Spinal cord (tissue), 10 donors: ENCODE results near the gene ZNF343. TPM values are rescaled to one million over a fixed set of nuclear protein-coding genes. Genes with fewer than 3 reads are reported as not detected.
"Not testable (repeated sequence)": the region's sequence is repeated elsewhere in the genome, so short reads cannot be mapped to it uniquely, and the experiment has no call there.

Source experiments
- DNase-seq, 6 donors: peaks; one replicate each; pipeline versions ENCODE4 v3.0.0 to v3.0.0-alpha.2; 2013 to 2015; ENCODE audit warnings: low spot score in 6 of 6, low read depth in 4 of 6
- H3K27ac ChIP-seq: one replicate; pipeline ENCODE4 v1.5.1; 2013; ENCODE audit warnings: low read depth, low read length, control low read depth
- H3K27me3 ChIP-seq: one replicate; pipeline ENCODE4 v1.6.1; 2013; ENCODE audit warnings: low read length; ENCODE audit not compliant: control insufficient read depth, insufficient read depth
- H3K36me3 ChIP-seq: one replicate; pipeline ENCODE4 v1.6.1; 2013; ENCODE audit warnings: low read length; ENCODE audit not compliant: control insufficient read depth, insufficient read depth
- H3K4me1 ChIP-seq: one replicate; pipeline ENCODE4 v1.6.1; 2013; ENCODE audit warnings: low read length; ENCODE audit not compliant: control insufficient read depth, insufficient read depth
- H3K4me3 ChIP-seq: one replicate; pipeline ENCODE4 v1.5.1; 2013; ENCODE audit warnings: low read depth, low read length, control low read depth
- H3K9me3 ChIP-seq: one replicate; pipeline ENCODE4 v1.6.1; 2013; ENCODE audit warnings: low read length; ENCODE audit not compliant: control insufficient read depth, insufficient read depth
- WGBS: methylation state at CpG from one replicate; pipeline ENCODE4 v1.1.5; 2013; ENCODE audit warnings: missing lambda C conversion rate; ENCODE audit not compliant: insufficient coverage; 5-methylcytosine and 5-hydroxymethylcytosine counted together
- polyA plus RNA-seq, 2 donors: library from polyadenylated mRNA; unstranded; fragments of 120-200 nt; gene quantifications; one replicate each; pipeline ENCODE4 v1.2.1, GENCODE V29; 2013; ENCODE audit not compliant: insufficient read length in 2 of 2
- total RNA-seq, 2 donors: library from RNA; depleted of rRNA in 1 of 2; stranded (reverse); fragments of 120-200 nt in 1 of 2; fragments of >200 nt in 1 of 2; gene quantifications; one replicate each; pipeline versions ENCODE4 v1.2.3 to v1.2.4, GENCODE V29; 2013 to 2014
- donor health status: healthy.

Gene ZNF343
- total and polyA plus RNA-seq, 4 donors, result 10.1 to 11.9 (median 11.2) TPM

GRCh38 chr20:2536560-2536986, 27.9 kb upstream of the ZNF343 start, which contains the start of gene TMC2:
Gene TMC2 (plus strand): TSS chr20:2536573. CDS start chr20:2536622, 49 bp downstream.
- Histone ChIP-seq H3K27me3 (peaks cover 6% of the 10 kb centered on the region), H3K9me3 (no peaks in the 10 kb centered on the region), H3K36me3 (no peaks in the 10 kb centered on the region), H3K4me1 (peaks cover 19% of the 10 kb centered on the region), H3K27ac (no peak within 1 kb of the TSS), H3K4me3 (no peak within 1 kb of the TSS)
- no peak for DNase-seq
- whole genome bisulfite sequencing, result 73% methylated on average over 13 of the region's 13 CpGs

GRCh38 chr20:2535711-2536559, 27.2 kb upstream of the ZNF343 start:
- no peak overlapping the region for H3K27ac ChIP-seq
- H3K9me3 ChIP-seq, result no peaks in the 10 kb centered on the region
- H3K27me3 ChIP-seq, result peaks cover 6% of the 10 kb centered on the region
- no peaks in the 10 kb centered on the region for H3K36me3 ChIP-seq
- 91% methylated on average over 2 of the region's 12 CpGs for WGBS
- no peak overlapping the region for H3K4me3 ChIP-seq
- peaks cover 19% of the 10 kb centered on the region for H3K4me1 ChIP-seq
- no peak for DNase-seq

- H3K9me3 ChIP-seq, result no peaks in the 10 kb centered on the region
- H3K4me3 ChIP-seq, result no peak overlapping the region
- DNase-seq, result no peak
- H3K27me3 ChIP-seq, result peaks cover 6% of the 10 kb centered on the region
- H3K36me3 ChIP-seq, result no peaks in the 10 kb centered on the region
- 91% methylated on average over 8 of the region's 8 CpGs for WGBS
- H3K27ac ChIP-seq, result no peak overlapping the region
- H3K4me1 ChIP-seq, result peaks cover 8% of the 10 kb centered on the region
Measured at GRCh38 chr20:2533118-2533517, 24.4 kb upstream of the ZNF343 start.

DNA sequence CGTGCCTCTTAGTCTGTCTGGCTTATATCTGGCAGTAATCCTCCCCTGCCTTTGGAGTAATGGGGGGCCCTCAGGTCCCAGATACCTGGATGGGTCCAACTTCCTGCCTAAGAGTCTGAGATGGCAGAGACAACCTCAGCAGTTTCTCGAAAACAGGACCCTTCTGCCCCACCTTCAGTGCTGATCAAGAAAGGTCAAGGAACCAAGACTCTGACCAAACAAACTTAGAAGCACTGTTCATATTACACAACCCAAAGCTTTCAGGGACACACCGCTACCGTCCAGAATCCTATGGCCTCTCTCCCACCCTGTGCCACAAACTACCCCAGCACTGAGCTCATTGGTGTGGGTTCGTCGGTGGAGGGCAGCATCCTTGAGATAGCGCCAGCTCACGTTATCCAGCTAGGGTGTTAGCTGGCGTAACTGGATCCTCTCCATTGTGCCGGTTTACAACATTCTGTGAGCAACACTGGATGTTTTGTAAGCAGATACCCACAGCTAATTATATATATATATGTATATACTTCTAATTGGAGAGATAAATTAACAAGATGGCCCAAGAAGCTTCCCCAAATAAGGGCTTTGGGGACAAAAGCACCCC, 20.1 kb upstream of the ZNF343 start:
- Histone ChIP-seq H3K4me3 (no peak overlapping the region), H3K27me3 (peaks cover 3% of the 10 kb centered on the region), H3K36me3 (no peaks in the 10 kb centered on the region), H3K9me3 (no peaks in the 10 kb centered on the region), H3K4me1 (peaks cover 16% of the 10 kb centered on the region), H3K27ac (no peak overlapping the region)
- WGBS, result 77% methylated on average over 2 of the region's 10 CpGs
- DNase-seq, result no peak

DNA sequence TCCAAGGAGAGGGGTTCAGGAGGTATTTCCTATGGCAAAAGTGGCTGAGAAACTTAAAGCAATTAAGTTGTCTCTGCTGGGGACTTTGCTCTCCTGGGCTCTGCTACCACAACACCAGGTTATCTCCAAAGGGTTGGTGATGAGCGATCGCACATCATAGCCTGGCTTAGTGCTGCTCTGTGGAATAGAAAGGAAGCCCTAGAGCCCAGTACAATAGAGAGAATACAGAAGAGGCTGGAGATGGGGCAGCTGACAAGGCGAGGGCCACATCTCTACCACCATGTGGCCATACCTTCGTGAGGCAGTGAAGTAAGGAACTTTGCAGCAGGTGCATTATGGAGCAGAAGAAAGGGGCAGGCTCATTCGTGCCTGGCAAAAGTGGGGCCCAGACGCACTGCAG, 19.0 kb upstream of the ZNF343 start:
- Histone ChIP-seq H3K27me3 (peaks cover under 1% of the 10 kb centered on the region), H3K27ac (no peak overlapping the region), H3K9me3 (no peaks in the 10 kb centered on the region), H3K36me3 (no peaks in the 10 kb centered on the region), H3K4me3 (no peak overlapping the region), H3K4me1 (peaks cover 16% of the 10 kb centered on the region)
- WGBS, result 82% methylated on average over 6 of the region's 6 CpGs
- no peak for DNase-seq

DNA sequence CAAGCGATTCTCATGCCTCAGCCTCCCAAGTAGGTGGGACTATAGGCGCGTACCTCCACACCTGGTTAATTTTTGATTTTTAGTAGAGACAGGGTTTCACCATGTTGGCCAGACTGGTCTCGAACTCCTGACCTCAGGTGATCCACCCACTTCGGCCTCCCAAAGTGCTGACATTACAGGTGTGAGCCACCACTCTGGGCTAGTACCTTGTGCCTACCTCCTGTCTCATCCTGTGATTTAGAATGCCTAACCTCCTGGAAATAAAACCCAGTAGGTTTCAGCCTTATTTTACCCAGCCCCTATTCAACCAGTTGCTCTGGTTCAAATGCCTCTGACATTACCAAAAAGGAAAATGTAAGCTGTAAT, 17.5 kb upstream of the ZNF343 start:
- not testable (repeated sequence) for DNase-seq, H3K27ac ChIP-seq, H3K9me3 ChIP-seq, H3K27me3 ChIP-seq, H3K36me3 ChIP-seq, H3K4me3 ChIP-seq
- H3K4me1 ChIP-seq, result peaks cover 16% of the 10 kb centered on the region
- 98% methylated on average over 3 of the region's 5 CpGs for WGBS

GRCh38 chr20:2524709-2525506, 16.2 kb upstream of the ZNF343 start:
- no peaks in the 10 kb centered on the region for H3K36me3 ChIP-seq
- no peaks in the 10 kb centered on the region for H3K9me3 ChIP-seq
- peaks cover 16% of the 10 kb centered on the region for H3K4me1 ChIP-seq
- H3K27me3 ChIP-seq, result no peaks in the 10 kb centered on the region
- peak overlapping the region; percentile 81 for H3K4me3 ChIP-seq
- 0% methylated on average over 62 of the region's 64 CpGs for WGBS
- peak overlapping the region; percentile 75 for H3K27ac ChIP-seq
- DNase-seq, result peak in 5 of 6 donors; percentile 19 to 86 (median 50)

- Histone ChIP-seq H3K9me3 (no peaks in the 10 kb centered on the region), H3K36me3 (no peaks in the 10 kb centered on the region), H3K27me3 (no peaks in the 10 kb centered on the region), H3K4me1 (peaks cover 16% of the 10 kb centered on the region), H3K27ac (peak overlapping the region; percentile 75), H3K4me3 (peak overlapping the region; percentile 81)
- DNase-seq, result peak in 5 of 6 donors; percentile 64 to 96 (median 73)
- 9% methylated on average over 24 of the region's 26 CpGs for WGBS
Measured at GRCh38 chr20:2523919-2524708, 15.4 kb upstream of the ZNF343 start.
